ENCODE data around the gene SART1. TPM values are rescaled to one million over a fixed set of nuclear protein-coding genes. Genes with fewer than 3 reads are reported as not detected.
"Not testable (repeated sequence)": the region's sequence is repeated elsewhere in the genome, so short reads cannot be mapped to it uniquely, and the experiment has no call there.

The SART1 gene
- polyA plus RNA-seq, 2 donors: 33.9 to 77.1 TPM

- Histone ChIP-seq H3K4me3 (ENCODE audit: low read depth in 1 of 2, low read length in 2 of 2) (no peak overlapping the region), H3K36me3 (ENCODE audit: control insufficient read depth in 2 of 2, insufficient read depth in 2 of 2, low read length in 1 of 2) (no peaks in the 10 kb centered on the region), H3K9me3 (ENCODE audit: control insufficient read depth in 2 of 2, insufficient read depth in 1 of 2, low read depth in 1 of 2, low read length in 1 of 2) (no peaks in the 10 kb centered on the region), H3K27me3 (ENCODE audit: control insufficient read depth in 1 of 2, insufficient read depth in 2 of 2, low read length in 2 of 2) (no peaks in the 10 kb centered on the region), H3K27ac (ENCODE audit: low read depth in 2 of 2, low read length in 1 of 2) (no peak overlapping the region), H3K4me1 (ENCODE audit: control insufficient read depth in 2 of 2, insufficient read depth in 2 of 2, low read length in 1 of 2) (no peaks in the 10 kb centered on the region)
- WGBS, 2 donors: 86 to 88% methylated on average over 11 of the region's 11 CpGs
Observed at GRCh38 chr11:65945941-65946558, 15.5 kb upstream of the SART1 start.

GRCh38 chr11:65946655-65947054, 14.9 kb upstream of the SART1 start:
- no peak overlapping the region for H3K27ac ChIP-seq (ENCODE audit: low read depth in 2 of 2, low read length in 1 of 2)
- no peaks in the 10 kb centered on the region for H3K36me3 ChIP-seq (ENCODE audit: control insufficient read depth in 2 of 2, insufficient read depth in 2 of 2, low read length in 1 of 2)
- no peaks in the 10 kb centered on the region for H3K9me3 ChIP-seq (ENCODE audit: control insufficient read depth in 2 of 2, insufficient read depth in 1 of 2, low read depth in 1 of 2, low read length in 1 of 2)
- 79 to 81% methylated on average over 4 of the region's 4 CpGs for WGBS, 2 donors
- H3K4me3 ChIP-seq (ENCODE audit: low read depth in 1 of 2, low read length in 2 of 2): no peak overlapping the region
- H3K27me3 ChIP-seq (ENCODE audit: control insufficient read depth in 1 of 2, insufficient read depth in 2 of 2, low read length in 2 of 2): no peaks in the 10 kb centered on the region
- no peaks in the 10 kb centered on the region for H3K4me1 ChIP-seq (ENCODE audit: control insufficient read depth in 2 of 2, insufficient read depth in 2 of 2, low read length in 1 of 2)

- H3K36me3 ChIP-seq (ENCODE audit: control insufficient read depth in 2 of 2, insufficient read depth in 2 of 2, low read length in 1 of 2): no peaks in the 10 kb centered on the region
- WGBS, 2 donors: 67 to 71% methylated on average over 13 of the region's 13 CpGs
- H3K4me3 ChIP-seq (ENCODE audit: low read depth in 1 of 2, low read length in 2 of 2): no peak overlapping the region
- no peak overlapping the region for H3K27ac ChIP-seq (ENCODE audit: low read depth in 2 of 2, low read length in 1 of 2)
- no peaks in the 10 kb centered on the region for H3K4me1 ChIP-seq (ENCODE audit: control insufficient read depth in 2 of 2, insufficient read depth in 2 of 2, low read length in 1 of 2)
- H3K9me3 ChIP-seq (ENCODE audit: control insufficient read depth in 2 of 2, insufficient read depth in 1 of 2, low read depth in 1 of 2, low read length in 1 of 2): no peaks in the 10 kb centered on the region
- H3K27me3 ChIP-seq (ENCODE audit: control insufficient read depth in 1 of 2, insufficient read depth in 2 of 2, low read length in 2 of 2): no peaks in the 10 kb centered on the region
Observed at GRCh38 chr11:65947133-65947532, 14.4 kb upstream of the SART1 start.

GRCh38 chr11:65947603-65948125, 13.9 kb upstream of the SART1 start:
- Histone ChIP-seq H3K36me3 (ENCODE audit: control insufficient read depth in 2 of 2, insufficient read depth in 2 of 2, low read length in 1 of 2) (no peaks in the 10 kb centered on the region), H3K4me1 (ENCODE audit: control insufficient read depth in 2 of 2, insufficient read depth in 2 of 2, low read length in 1 of 2) (no peaks in the 10 kb centered on the region), H3K27me3 (ENCODE audit: control insufficient read depth in 1 of 2, insufficient read depth in 2 of 2, low read length in 2 of 2) (no peaks in the 10 kb centered on the region), H3K4me3 (ENCODE audit: low read depth in 1 of 2, low read length in 2 of 2) (no peak overlapping the region), H3K27ac (ENCODE audit: low read depth in 2 of 2, low read length in 1 of 2) (no peak overlapping the region), H3K9me3 (ENCODE audit: control insufficient read depth in 2 of 2, insufficient read depth in 1 of 2, low read depth in 1 of 2, low read length in 1 of 2) (no peaks in the 10 kb centered on the region)
- 80 to 84% methylated on average over 12 of the region's 12 CpGs for WGBS, 2 donors

GRCh38 chr11:65950711-65951110, 10.8 kb upstream of the SART1 start:
- not testable (repeated sequence) for H3K9me3 ChIP-seq (ENCODE audit: control insufficient read depth in 2 of 2, insufficient read depth in 1 of 2, low read depth in 1 of 2, low read length in 1 of 2); H3K4me3 ChIP-seq (ENCODE audit: low read depth in 1 of 2, low read length in 2 of 2); H3K4me1 ChIP-seq (ENCODE audit: control insufficient read depth in 2 of 2, insufficient read depth in 2 of 2, low read length in 1 of 2); H3K27ac ChIP-seq (ENCODE audit: low read depth in 2 of 2, low read length in 1 of 2); H3K27me3 ChIP-seq (ENCODE audit: control insufficient read depth in 1 of 2, insufficient read depth in 2 of 2, low read length in 2 of 2); H3K36me3 ChIP-seq (ENCODE audit: control insufficient read depth in 2 of 2, insufficient read depth in 2 of 2, low read length in 1 of 2)
- 87 to 96% methylated on average over 4 to 5 of the region's 5 CpGs for WGBS, 2 donors

- not testable (repeated sequence) for H3K4me1 ChIP-seq (ENCODE audit: control insufficient read depth in 2 of 2, insufficient read depth in 2 of 2, low read length in 1 of 2); H3K36me3 ChIP-seq (ENCODE audit: control insufficient read depth in 2 of 2, insufficient read depth in 2 of 2, low read length in 1 of 2); H3K4me3 ChIP-seq (ENCODE audit: low read depth in 1 of 2, low read length in 2 of 2); H3K27me3 ChIP-seq (ENCODE audit: control insufficient read depth in 1 of 2, insufficient read depth in 2 of 2, low read length in 2 of 2); H3K9me3 ChIP-seq (ENCODE audit: control insufficient read depth in 2 of 2, insufficient read depth in 1 of 2, low read depth in 1 of 2, low read length in 1 of 2); H3K27ac ChIP-seq (ENCODE audit: low read depth in 2 of 2, low read length in 1 of 2)
- 30 to 42% methylated on average over 3 of the region's 3 CpGs for WGBS, 2 donors
Observed at GRCh38 chr11:65951641-65952040, 9.9 kb upstream of the SART1 start.

- no peaks in the 10 kb centered on the region for H3K27me3 ChIP-seq (ENCODE audit: control insufficient read depth in 1 of 2, insufficient read depth in 2 of 2, low read length in 2 of 2)
- no peaks in the 10 kb centered on the region for H3K36me3 ChIP-seq (ENCODE audit: control insufficient read depth in 2 of 2, insufficient read depth in 2 of 2, low read length in 1 of 2)
- no peaks in the 10 kb centered on the region for H3K9me3 ChIP-seq (ENCODE audit: control insufficient read depth in 2 of 2, insufficient read depth in 1 of 2, low read depth in 1 of 2, low read length in 1 of 2)
- no peak overlapping the region for H3K4me3 ChIP-seq (ENCODE audit: low read depth in 1 of 2, low read length in 2 of 2)
- H3K27ac ChIP-seq (ENCODE audit: low read depth in 2 of 2, low read length in 1 of 2): no peak overlapping the region
- no peaks in the 10 kb centered on the region for H3K4me1 ChIP-seq (ENCODE audit: control insufficient read depth in 2 of 2, insufficient read depth in 2 of 2, low read length in 1 of 2)
- WGBS, 2 donors: 33 to 41% methylated on average over 6 of the region's 6 CpGs
Observed at GRCh38 chr11:65952052-65952521, 9.4 kb upstream of the SART1 start.

GRCh38 chr11:65953471-65953870, 8.1 kb upstream of the SART1 start:
- H3K27ac ChIP-seq (ENCODE audit: low read depth in 2 of 2, low read length in 1 of 2): no peak overlapping the region
- no peaks in the 10 kb centered on the region for H3K4me1 ChIP-seq (ENCODE audit: control insufficient read depth in 2 of 2, insufficient read depth in 2 of 2, low read length in 1 of 2)
- H3K27me3 ChIP-seq (ENCODE audit: control insufficient read depth in 1 of 2, insufficient read depth in 2 of 2, low read length in 2 of 2): no peaks in the 10 kb centered on the region
- 90 to 94% methylated on average over 20 of the region's 20 CpGs for WGBS, 2 donors
- no peaks in the 10 kb centered on the region for H3K36me3 ChIP-seq (ENCODE audit: control insufficient read depth in 2 of 2, insufficient read depth in 2 of 2, low read length in 1 of 2)
- H3K4me3 ChIP-seq (ENCODE audit: low read depth in 1 of 2, low read length in 2 of 2): no peak overlapping the region
- H3K9me3 ChIP-seq (ENCODE audit: control insufficient read depth in 2 of 2, insufficient read depth in 1 of 2, low read depth in 1 of 2, low read length in 1 of 2): no peaks in the 10 kb centered on the region

- WGBS, 2 donors: 53 to 55% methylated on average over 8 of the region's 8 CpGs
- Histone ChIP-seq H3K27me3 (ENCODE audit: control insufficient read depth in 1 of 2, insufficient read depth in 2 of 2, low read length in 2 of 2) (no peaks in the 10 kb centered on the region), H3K9me3 (ENCODE audit: control insufficient read depth in 2 of 2, insufficient read depth in 1 of 2, low read depth in 1 of 2, low read length in 1 of 2) (no peaks in the 10 kb centered on the region), H3K36me3 (ENCODE audit: control insufficient read depth in 2 of 2, insufficient read depth in 2 of 2, low read length in 1 of 2) (no peaks in the 10 kb centered on the region), H3K27ac (ENCODE audit: low read depth in 2 of 2, low read length in 1 of 2) (no peak overlapping the region), H3K4me3 (ENCODE audit: low read depth in 1 of 2, low read length in 2 of 2) (no peak overlapping the region), H3K4me1 (ENCODE audit: control insufficient read depth in 2 of 2, insufficient read depth in 2 of 2, low read length in 1 of 2) (no peaks in the 10 kb centered on the region)
Observed at GRCh38 chr11:65954771-65955170, 6.8 kb upstream of the SART1 start.

GRCh38 chr11:65958291-65958690, 3.2 kb upstream of the SART1 start:
- Histone ChIP-seq H3K27me3 (ENCODE audit: control insufficient read depth in 1 of 2, insufficient read depth in 2 of 2, low read length in 2 of 2) (no peaks in the 10 kb centered on the region), H3K4me3 (ENCODE audit: low read depth in 1 of 2, low read length in 2 of 2) (no peak overlapping the region), H3K36me3 (ENCODE audit: control insufficient read depth in 2 of 2, insufficient read depth in 2 of 2, low read length in 1 of 2) (no peaks in the 10 kb centered on the region), H3K4me1 (ENCODE audit: control insufficient read depth in 2 of 2, insufficient read depth in 2 of 2, low read length in 1 of 2) (peaks cover 0 to 6% of the 10 kb centered on the region in 2 donors), H3K27ac (ENCODE audit: low read depth in 2 of 2, low read length in 1 of 2) (no peak overlapping the region), H3K9me3 (ENCODE audit: control insufficient read depth in 2 of 2, insufficient read depth in 1 of 2, low read depth in 1 of 2, low read length in 1 of 2) (no peaks in the 10 kb centered on the region)
- 57 to 66% methylated on average over 4 of the region's 4 CpGs for WGBS, 2 donors
